ENCODE data around the gene RIMS1. TPM values are rescaled to one million over a fixed set of nuclear protein-coding genes. Genes with fewer than 3 reads are reported as not detected.

RIMS1 gene
- total and polyA plus RNA-seq, 4 donors: 0.14 to 5.7 (median 1.6) TPM

- 68 to 83% methylated on average over 2 of the region's 2 CpGs for WGBS, 2 donors
- Histone ChIP-seq H3K9me3 (ENCODE audit: control insufficient read depth in 4 of 4, insufficient read depth in 3 of 4, low read length in 3 of 4) (no peaks in the 10 kb centered on the region), H3K27ac (ENCODE audit: low read depth in 1 of 2, low read length in 1 of 2) (no peak overlapping the region)
Observed at GRCh38 chr6:71892641-71893040, 6.3 kb downstream of the RIMS1 start.

GRCh38 chr6:71900642-71901041, 14.3 kb downstream of the RIMS1 start:
- DNase-seq (no peak), ATAC-seq (ENCODE audit: insufficient read depth, low FRiP score) (no peak)
- Histone ChIP-seq H3K4me1 (ENCODE audit: control insufficient read depth in 5 of 5, insufficient read depth in 5 of 5, low read length in 5 of 5) (no peaks in the 10 kb centered on the region), H3K27me3 (ENCODE audit: control insufficient read depth in 3 of 3, insufficient read depth in 3 of 3, low read length in 2 of 3) (no peaks in the 10 kb centered on the region), H3K9ac (ENCODE audit: insufficient read depth in 1 of 2, low read length in 2 of 2) (no peak overlapping the region), H3K4me3 (no peak overlapping the region), H3K27ac (ENCODE audit: low read depth in 1 of 2, low read length in 1 of 2) (no peak overlapping the region), H3K36me3 (ENCODE audit: control insufficient read depth in 4 of 4, insufficient read depth in 4 of 4, low read length in 4 of 4) (no peaks in the 10 kb centered on the region), H3K9me3 (ENCODE audit: control insufficient read depth in 4 of 4, insufficient read depth in 3 of 4, low read length in 3 of 4) (no peaks in the 10 kb centered on the region)
- no peak for TF ChIP-seq CTCF (IDR thresholded peaks at IDR 0.05; ENCODE audit: control extremely low read depth, extremely low read depth)
- WGBS, 2 donors: 48 to 62% methylated on average over 1 of the region's 1 CpG

More at GRCh38 chr6:71892641-71893040, 6.3 kb downstream of the RIMS1 start:
- Histone ChIP-seq H3K4me3 (no peak overlapping the region), H3K4me1 (ENCODE audit: control insufficient read depth in 5 of 5, insufficient read depth in 5 of 5, low read length in 5 of 5) (peaks cover 0 to 2% (median 0%) of the 10 kb centered on the region in 5 donors), H3K9ac (ENCODE audit: insufficient read depth in 1 of 2, low read length in 2 of 2) (no peak overlapping the region), H3K27me3 (ENCODE audit: control insufficient read depth in 3 of 3, insufficient read depth in 3 of 3, low read length in 2 of 3) (peaks cover 0 to 5% (median 0%) of the 10 kb centered on the region in 3 donors), H3K36me3 (ENCODE audit: control insufficient read depth in 4 of 4, insufficient read depth in 4 of 4, low read length in 4 of 4) (no peaks in the 10 kb centered on the region)
- no peak for TF ChIP-seq CTCF (IDR thresholded peaks at IDR 0.05; ENCODE audit: control extremely low read depth, extremely low read depth)
- no peak for ATAC-seq (ENCODE audit: insufficient read depth, low FRiP score)
- no peak for DNase-seq

- TF ChIP-seq CTCF (IDR thresholded peaks at IDR 0.05; ENCODE audit: control extremely low read depth, extremely low read depth): no peak
- Histone ChIP-seq H3K27me3 (ENCODE audit: control insufficient read depth in 3 of 3, insufficient read depth in 3 of 3, low read length in 2 of 3) (no peaks in the 10 kb centered on the region), H3K4me1 (ENCODE audit: control insufficient read depth in 5 of 5, insufficient read depth in 5 of 5, low read length in 5 of 5) (no peaks in the 10 kb centered on the region), H3K27ac (ENCODE audit: low read depth in 1 of 2, low read length in 1 of 2) (no peak overlapping the region), H3K4me3 (no peak overlapping the region), H3K36me3 (ENCODE audit: control insufficient read depth in 4 of 4, insufficient read depth in 4 of 4, low read length in 4 of 4) (no peaks in the 10 kb centered on the region), H3K9me3 (ENCODE audit: control insufficient read depth in 4 of 4, insufficient read depth in 3 of 4, low read length in 3 of 4) (no peaks in the 10 kb centered on the region), H3K9ac (ENCODE audit: insufficient read depth in 1 of 2, low read length in 2 of 2) (no peak overlapping the region)
- ATAC-seq (ENCODE audit: insufficient read depth, low FRiP score): no peak
- DNase-seq: no peak
Observed at GRCh38 chr6:71902261-71902660, 15.9 kb downstream of the RIMS1 start.

- Histone ChIP-seq H3K9me3 (ENCODE audit: control insufficient read depth in 4 of 4, insufficient read depth in 3 of 4, low read length in 3 of 4) (no peaks in the 10 kb centered on the region), H3K27ac (ENCODE audit: low read depth in 1 of 2, low read length in 1 of 2) (no peak overlapping the region), H3K9ac (ENCODE audit: insufficient read depth in 1 of 2, low read length in 2 of 2) (no peak overlapping the region), H3K4me3 (no peak overlapping the region), H3K27me3 (ENCODE audit: control insufficient read depth in 3 of 3, insufficient read depth in 3 of 3, low read length in 2 of 3) (no peaks in the 10 kb centered on the region), H3K4me1 (ENCODE audit: control insufficient read depth in 5 of 5, insufficient read depth in 5 of 5, low read length in 5 of 5) (no peaks in the 10 kb centered on the region), H3K36me3 (ENCODE audit: control insufficient read depth in 4 of 4, insufficient read depth in 4 of 4, low read length in 4 of 4) (no peaks in the 10 kb centered on the region)
- TF ChIP-seq CTCF (IDR thresholded peaks at IDR 0.05; ENCODE audit: control extremely low read depth, extremely low read depth): no peak
- ATAC-seq (ENCODE audit: insufficient read depth, low FRiP score) (no peak), DNase-seq (no peak)
Observed at GRCh38 chr6:71906813-71907212, 20.5 kb downstream of the RIMS1 start.
